ENCODE data around the gene ODF2L. TPM values are rescaled to one million over a fixed set of nuclear protein-coding genes. Genes with fewer than 3 reads are reported as not detected.
"Not testable (repeated sequence)": the region's sequence is repeated elsewhere in the genome, so short reads cannot be mapped to it uniquely, and the experiment has no call there.

Gene ODF2L
- total RNA-seq, 1 donor from 2014 or later: 21.8 TPM

- no peak for DNase-seq (ENCODE audit: low spot score)
- Mint-ChIP-seq H3K4me1 (ENCODE audit: low read depth) (peaks cover 11% of the 10 kb centered on the region), H3K9me3 (peaks cover 20% of the 10 kb centered on the region), H3K27me3 (ENCODE audit: low read depth) (no peaks in the 10 kb centered on the region), H3K27ac (no peak overlapping the region), H3K4me3 (ENCODE audit: low read depth) (no peak overlapping the region), H3K36me3 (ENCODE audit: low read depth) (peaks cover 33% of the 10 kb centered on the region)
- intact Hi-C loops (cut with micrococcal nuclease): no loop called here
Measured at GRCh38 chr1:86378813-86379212, 17.3 kb downstream of the ODF2L start.

GRCh38 chr1:86377341-86377740 lies 18.8 kb downstream of the ODF2L start:
- peaks cover 5% of the 10 kb centered on the region for H3K4me1 Mint-ChIP-seq (ENCODE audit: low read depth)
- H3K9me3 Mint-ChIP-seq: peaks cover 20% of the 10 kb centered on the region
- intact Hi-C loops (cut with micrococcal nuclease): no loop called here
- H3K27me3 Mint-ChIP-seq (ENCODE audit: low read depth): no peaks in the 10 kb centered on the region
- DNase-seq (ENCODE audit: low spot score): no peak
- H3K4me3 Mint-ChIP-seq (ENCODE audit: low read depth): no peak overlapping the region
- H3K27ac Mint-ChIP-seq: no peak overlapping the region
- H3K36me3 Mint-ChIP-seq (ENCODE audit: low read depth): peaks cover 36% of the 10 kb centered on the region

- peaks cover 41% of the 10 kb centered on the region for H3K36me3 Mint-ChIP-seq (ENCODE audit: low read depth)
- peaks cover 7% of the 10 kb centered on the region for H3K4me1 Mint-ChIP-seq (ENCODE audit: low read depth)
- no peak overlapping the region for H3K4me3 Mint-ChIP-seq (ENCODE audit: low read depth)
- DNase-seq (ENCODE audit: low spot score): no peak
- intact Hi-C loops (cut with micrococcal nuclease): no loop called here
- H3K27ac Mint-ChIP-seq: no peak overlapping the region
- H3K27me3 Mint-ChIP-seq (ENCODE audit: low read depth): no peaks in the 10 kb centered on the region
- H3K9me3 Mint-ChIP-seq: peaks cover 20% of the 10 kb centered on the region
Measured at GRCh38 chr1:86375688-86376087, 20.4 kb downstream of the ODF2L start.

GRCh38 chr1:86370601-86371022 lies 25.5 kb downstream of the ODF2L start:
- no peaks in the 10 kb centered on the region for H3K27me3 Mint-ChIP-seq (ENCODE audit: low read depth)
- DNase-seq (ENCODE audit: low spot score): no peak
- intact Hi-C loops (cut with micrococcal nuclease): no loop called here
- no peak overlapping the region for H3K27ac Mint-ChIP-seq
- H3K4me3 Mint-ChIP-seq (ENCODE audit: low read depth): no peak overlapping the region
- peaks cover 15% of the 10 kb centered on the region for H3K36me3 Mint-ChIP-seq (ENCODE audit: low read depth)
- H3K9me3 Mint-ChIP-seq: no peaks in the 10 kb centered on the region
- peaks cover 7% of the 10 kb centered on the region for H3K4me1 Mint-ChIP-seq (ENCODE audit: low read depth)

GRCh38 chr1:86365896-86366295 lies 30.2 kb downstream of the ODF2L start:
- Mint-ChIP-seq H3K27me3 (ENCODE audit: low read depth) (no peaks in the 10 kb centered on the region), H3K9me3 (no peaks in the 10 kb centered on the region), H3K4me3 (ENCODE audit: low read depth) (no peak overlapping the region), H3K36me3 (ENCODE audit: low read depth) (peaks cover 4% of the 10 kb centered on the region), H3K27ac (no peak overlapping the region), H3K4me1 (ENCODE audit: low read depth) (peaks cover 3% of the 10 kb centered on the region)
- no peak for DNase-seq (ENCODE audit: low spot score)
- intact Hi-C loops (cut with micrococcal nuclease): no loop called here

GRCh38 chr1:86362807-86363206 lies 33.3 kb downstream of the ODF2L start:
- H3K36me3 Mint-ChIP-seq (ENCODE audit: low read depth): peaks cover 9% of the 10 kb centered on the region
- no peaks in the 10 kb centered on the region for H3K9me3 Mint-ChIP-seq
- intact Hi-C loops (cut with micrococcal nuclease): no loop called here
- H3K27ac Mint-ChIP-seq: no peak overlapping the region
- H3K27me3 Mint-ChIP-seq (ENCODE audit: low read depth): no peaks in the 10 kb centered on the region
- DNase-seq (ENCODE audit: low spot score): no peak
- no peak overlapping the region for H3K4me3 Mint-ChIP-seq (ENCODE audit: low read depth)
- H3K4me1 Mint-ChIP-seq (ENCODE audit: low read depth): no peaks in the 10 kb centered on the region

GRCh38 chr1:86357796-86358195 lies 38.3 kb downstream of the ODF2L start:
- intact Hi-C loops (cut with micrococcal nuclease): no loop called here
- Mint-ChIP-seq H3K4me1 (ENCODE audit: low read depth) (no peaks in the 10 kb centered on the region), H3K9me3 (no peaks in the 10 kb centered on the region), H3K36me3 (ENCODE audit: low read depth) (peaks cover 29% of the 10 kb centered on the region), H3K27me3 (ENCODE audit: low read depth) (no peaks in the 10 kb centered on the region), H3K4me3 (ENCODE audit: low read depth) (no peak overlapping the region), H3K27ac (no peak overlapping the region)
- no peak for DNase-seq (ENCODE audit: low spot score)

GRCh38 chr1:86356247-86356646 lies 39.9 kb downstream of the ODF2L start:
- intact Hi-C loops (cut with micrococcal nuclease): no loop called here
- H3K27ac Mint-ChIP-seq: no peak overlapping the region
- no peaks in the 10 kb centered on the region for H3K9me3 Mint-ChIP-seq
- no peaks in the 10 kb centered on the region for H3K4me1 Mint-ChIP-seq (ENCODE audit: low read depth)
- DNase-seq (ENCODE audit: low spot score): no peak
- no peaks in the 10 kb centered on the region for H3K27me3 Mint-ChIP-seq (ENCODE audit: low read depth)
- no peak overlapping the region for H3K4me3 Mint-ChIP-seq (ENCODE audit: low read depth)
- peaks cover 38% of the 10 kb centered on the region for H3K36me3 Mint-ChIP-seq (ENCODE audit: low read depth)

- Mint-ChIP-seq H3K4me1 (ENCODE audit: low read depth) (no peaks in the 10 kb centered on the region), H3K27me3 (ENCODE audit: low read depth) (no peaks in the 10 kb centered on the region), H3K27ac (no peak overlapping the region), H3K4me3 (ENCODE audit: low read depth) (no peak overlapping the region), H3K36me3 (ENCODE audit: low read depth) (peaks cover 36% of the 10 kb centered on the region), H3K9me3 (no peaks in the 10 kb centered on the region)
- intact Hi-C loops (cut with micrococcal nuclease): no loop called here
- DNase-seq (ENCODE audit: low spot score): no peak
Measured at GRCh38 chr1:86352086-86352485, 44.0 kb downstream of the ODF2L start.

- peaks cover 36% of the 10 kb centered on the region for H3K36me3 Mint-ChIP-seq (ENCODE audit: low read depth)
- H3K4me1 Mint-ChIP-seq (ENCODE audit: low read depth); H3K27ac Mint-ChIP-seq; H3K9me3 Mint-ChIP-seq; DNase-seq (ENCODE audit: low spot score); H3K4me3 Mint-ChIP-seq (ENCODE audit: low read depth); H3K27me3 Mint-ChIP-seq (ENCODE audit: low read depth); intact Hi-C loops (cut with micrococcal nuclease): not testable (repeated sequence)
Measured at GRCh38 chr1:86350230-86350629, 45.9 kb downstream of the ODF2L start.

GRCh38 chr1:86346388-86346787 lies 49.7 kb downstream of the ODF2L start:
- DNase-seq (ENCODE audit: low spot score): no peak
- Mint-ChIP-seq H3K9me3 (no peaks in the 10 kb centered on the region), H3K4me1 (ENCODE audit: low read depth) (no peaks in the 10 kb centered on the region), H3K36me3 (ENCODE audit: low read depth) (peaks cover 9% of the 10 kb centered on the region), H3K27ac (no peak overlapping the region), H3K4me3 (ENCODE audit: low read depth) (no peak overlapping the region), H3K27me3 (ENCODE audit: low read depth) (no peaks in the 10 kb centered on the region)
- intact Hi-C loops (cut with micrococcal nuclease): no loop called here

GRCh38 chr1:86345042-86345441 lies 51.1 kb downstream of the ODF2L start:
- no peak for DNase-seq (ENCODE audit: low spot score)
- Mint-ChIP-seq H3K9me3 (no peaks in the 10 kb centered on the region), H3K36me3 (ENCODE audit: low read depth) (no peaks in the 10 kb centered on the region), H3K27me3 (ENCODE audit: low read depth) (no peaks in the 10 kb centered on the region), H3K27ac (no peak overlapping the region), H3K4me3 (ENCODE audit: low read depth) (no peak overlapping the region), H3K4me1 (ENCODE audit: low read depth) (no peaks in the 10 kb centered on the region)
- intact Hi-C loops (cut with micrococcal nuclease): no loop called here

- Mint-ChIP-seq H3K9me3 (no peaks in the 10 kb centered on the region), H3K27me3 (ENCODE audit: low read depth) (no peaks in the 10 kb centered on the region), H3K36me3 (ENCODE audit: low read depth) (no peaks in the 10 kb centered on the region), H3K27ac (no peak overlapping the region), H3K4me1 (ENCODE audit: low read depth) (no peaks in the 10 kb centered on the region), H3K4me3 (ENCODE audit: low read depth) (no peak overlapping the region)
- DNase-seq (ENCODE audit: low spot score): no peak
- intact Hi-C loops (cut with micrococcal nuclease): no loop called here
Measured at GRCh38 chr1:86339906-86340305, 56.2 kb downstream of the ODF2L start.

Data from activated T-helper 2 cell treated with anti-CD3 and anti-CD28 coated beads, Interferon-gamma antibody, Interleukin-2, Interleukin-4, amounts not matched to agents 10 μg/mL and 5 μg/mL and 100 μg/mL, durations not matched to agents 14 hours and 24 hours and 36 hours (primary cell).